NT2/D1 (cell line): Measurements from ENCODE around the gene HTR7.

Experiments
- SUZ12 ChIP-seq: IDR thresholded peaks from 2 replicates; pipeline ENCODE4 v1.6.1; 2011; ENCODE audit not compliant: insufficient read length, insufficient read depth; ENCODE audit errors: extremely low read depth
- YY1 ChIP-seq: IDR thresholded peaks from 2 replicates; pipeline ENCODE4 v1.6.1; 2011; ENCODE audit not compliant: insufficient read length, insufficient read depth
- ZNF274 ChIP-seq: IDR thresholded peaks from 2 replicates; pipeline ENCODE4 v1.6.1; 2011; ENCODE audit warnings: mild to moderate bottlenecking, low read depth, low read length

- no peak for TF ChIP-seq ZNF274
- no peak for TF ChIP-seq YY1
- TF ChIP-seq SUZ12, result no peak
These were observed 57.5 kb downstream of the HTR7 start for GRCh38 chr10:90800232-90800796.
